GM12864 (cell line): ENCODE results near the gene IGFBP1.

ENCODE experiments used
- DNase-seq: peaks from one replicate; pipeline ENCODE4 v3.0.0-alpha.2; 2011; ENCODE audit warnings: low read depth
- H3K4me3 ChIP-seq: 2 replicates; pipeline ENCODE4 v1.5.1; 2011; ENCODE audit warnings: mild to moderate bottlenecking, low read depth, low read length, control low read depth
- CTCF ChIP-seq: IDR thresholded peaks from 2 replicates; pipeline ENCODE4 v1.5.1; 2011; ENCODE audit warnings: low read depth, mild to moderate bottlenecking, moderate library complexity, low read length, control low read depth, inconsistent platforms; ENCODE audit errors: missing control alignments

IGFBP1 gene

GRCh38 chr7:45898222-45898621 lies 9.9 kb downstream of the IGFBP1 start:
- no peak for DNase-seq
- no peak for TF ChIP-seq CTCF
- H3K4me3 ChIP-seq: no peak overlapping the region

- no peak for TF ChIP-seq CTCF
- no peak overlapping the region for H3K4me3 ChIP-seq
- DNase-seq: no peak
These were observed 13.3 kb downstream of the IGFBP1 start for GRCh38 chr7:45901566-45901965.

GRCh38 chr7:45902820-45903219 lies 14.5 kb downstream of the IGFBP1 start:
- H3K4me3 ChIP-seq: no peak overlapping the region
- TF ChIP-seq CTCF: no peak
- no peak for DNase-seq

- H3K4me3 ChIP-seq: no peak overlapping the region
- no peak for DNase-seq
- TF ChIP-seq CTCF: no peak
These were observed 21.3 kb downstream of the IGFBP1 start for GRCh38 chr7:45909561-45909960.

- no peak overlapping the region for H3K4me3 ChIP-seq
- DNase-seq: no peak
- TF ChIP-seq CTCF: no peak
These were observed 22.6 kb downstream of the IGFBP1 start for GRCh38 chr7:45910855-45911254.

GRCh38 chr7:45911311-45911710 lies 23.0 kb downstream of the IGFBP1 start:
- DNase-seq: no peak
- H3K4me3 ChIP-seq: no peak overlapping the region
- TF ChIP-seq CTCF: no peak

- no peak for DNase-seq
- H3K4me3 ChIP-seq: no peak overlapping the region
- no peak for TF ChIP-seq CTCF
These were observed 24.7 kb downstream of the IGFBP1 start for GRCh38 chr7:45912972-45913371.
